GM12891 (cell line): ENCODE results near the gene ZFP36.
"Not testable (repeated sequence)": the region's sequence is repeated elsewhere in the genome, so short reads cannot be mapped to it uniquely, and the experiment has no call there.

ENCODE experiments used
- DNase-seq: peaks from one replicate; pipeline ENCODE4 v3.0.0; 2011; ENCODE audit warnings: low spot score; ENCODE audit not compliant: insufficient read length
- FAIRE-seq: peaks from 2 replicates; lab custom pipeline; 2011; peaks lifted over from hg19 to GRCh38; lab: Jason Lieb, UNC
- PAX5 ChIP-seq: IDR thresholded peaks from 2 replicates; pipeline ENCODE4 v1.6.1; 2011; ENCODE audit warnings: low read length, moderate library complexity, mild to moderate bottlenecking; ENCODE audit not compliant: insufficient read depth, severe bottlenecking
- POLR2A ChIP-seq: IDR thresholded peaks from 2 replicates; pipeline ENCODE4 v1.6.1; 2011; ENCODE audit warnings: low read depth, low read length, control low read depth
- POLR2AphosphoS5 ChIP-seq: IDR thresholded peaks from 2 replicates; pipeline ENCODE4 v1.6.1; 2011; ENCODE audit warnings: low read depth, low read length, control low read depth
- POU2F2 ChIP-seq: IDR thresholded peaks from 2 replicates; pipeline ENCODE4 v1.6.1; 2011; ENCODE audit warnings: low read depth, mild to moderate bottlenecking, control low read depth, low read length, moderate library complexity
- SPI1 ChIP-seq: IDR thresholded peaks from 2 replicates; pipeline ENCODE4 v1.6.1; 2011; ENCODE audit warnings: low read depth, low read length, control low read depth
- TAF1 ChIP-seq: IDR thresholded peaks from 2 replicates; pipeline ENCODE4 v1.6.1; 2011; ENCODE audit warnings: low read depth, low read length, control low read depth

The ZFP36 gene

DNA sequence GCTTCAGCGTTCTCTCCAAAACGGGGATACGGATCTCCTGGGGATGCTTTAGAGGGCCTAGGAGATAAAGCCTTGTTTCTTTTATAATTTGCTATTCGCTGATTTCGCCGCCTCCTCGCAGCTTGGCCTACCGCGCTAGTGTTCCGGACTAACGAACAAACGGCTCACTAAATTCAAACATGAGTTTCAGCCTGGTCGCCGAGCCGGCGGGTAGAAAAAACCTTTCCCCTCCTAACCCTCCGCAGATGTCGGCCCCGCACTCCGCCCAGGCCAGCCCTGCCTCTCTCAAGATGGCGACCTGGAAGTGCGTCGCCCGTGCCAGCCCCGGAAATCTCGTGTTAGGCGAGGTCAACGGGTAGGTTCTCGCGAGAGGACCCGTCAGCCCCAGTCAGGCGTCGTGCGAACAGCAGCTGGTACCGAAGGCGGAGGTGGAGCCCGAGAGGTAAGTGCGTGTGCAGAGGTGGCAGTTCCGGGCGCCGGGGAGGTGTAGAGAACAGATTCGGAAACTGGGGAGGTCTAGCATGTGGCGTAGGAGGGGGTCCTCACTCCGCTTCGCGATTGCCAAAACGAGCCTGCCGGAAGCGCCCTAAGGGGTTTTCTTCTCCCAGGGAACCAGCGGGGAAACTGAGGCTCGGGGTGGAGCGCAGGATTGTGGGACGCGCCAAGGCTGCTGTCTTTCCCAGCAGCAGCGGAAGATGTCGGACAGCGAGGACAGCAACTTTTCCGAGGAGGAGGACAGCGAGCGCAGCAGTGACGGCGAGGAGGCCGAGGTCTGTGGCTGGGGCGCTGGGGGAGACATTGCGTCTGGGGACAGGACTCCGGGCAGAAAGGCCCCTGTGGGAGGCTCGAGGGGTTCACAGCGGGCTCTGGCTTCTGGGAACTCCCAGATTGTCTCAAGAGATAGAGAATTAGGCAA, 38.8 kb downstream of the ZFP36 start, which contains the start of gene SUPT5H:
SUPT5H (plus strand) TSS at position 387 of the 916 bp plus-strand sequence; CDS start at position 696, 309 bp downstream.
- TF ChIP-seq SPI1 (0 out of 2 replicates have a peak, but pooled peaks have one; percentile 31), POLR2AphosphoS5 (peak; percentile 93), POU2F2 (peak; percentile 62; the same call in 1 of the 2 replicates), PAX5 (no peak), POLR2A (peak; percentile 94), TAF1 (peak; percentile 78; the same call in 1 of the 2 replicates)
- FAIRE-seq, result peak; percentile 97
- peak; percentile 95 for DNase-seq

DNA sequence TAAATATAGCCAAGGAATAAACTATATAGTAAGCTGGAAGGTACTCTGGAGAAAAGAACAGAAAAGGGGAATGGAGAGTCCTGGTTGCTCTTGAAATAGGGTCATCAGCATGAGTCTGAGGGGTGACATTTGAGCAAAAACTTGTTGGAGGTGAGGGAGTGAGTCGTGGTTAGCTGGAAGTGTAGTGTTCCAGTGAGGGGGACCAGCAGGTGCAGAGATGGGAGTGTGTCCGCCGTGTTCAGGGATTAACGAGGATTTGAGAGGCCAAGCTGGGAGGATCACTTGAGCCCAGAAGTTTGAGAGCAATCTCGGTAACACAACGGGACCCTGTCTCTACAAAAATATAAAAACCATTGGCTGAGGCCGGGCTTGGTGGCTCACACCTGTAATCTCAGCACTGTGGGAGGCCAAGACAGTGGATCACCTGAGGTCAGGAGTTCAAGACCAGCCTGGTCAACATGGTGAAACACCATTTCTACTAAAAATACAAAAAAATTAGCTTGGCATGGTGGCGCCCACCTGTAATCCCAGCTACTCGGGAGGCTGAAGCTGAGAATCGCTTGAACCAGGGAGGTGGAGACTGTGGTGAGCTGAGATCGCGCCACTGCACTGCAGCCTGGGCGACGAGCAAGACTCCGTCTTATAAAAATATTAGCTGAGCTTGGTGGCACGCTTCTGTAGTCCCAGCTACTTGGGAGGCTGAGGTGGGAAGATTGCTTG, 39.9 kb downstream of the ZFP36 start:
- DNase-seq (no peak), FAIRE-seq (peak; percentile 13)
- no peak for TF ChIP-seq PAX5
- no peak for TF ChIP-seq SPI1
- no peak; the same call in 1 of the 2 replicates for TF ChIP-seq POLR2A
- TF ChIP-seq POLR2AphosphoS5, result no peak
- no peak for TF ChIP-seq TAF1
- TF ChIP-seq POU2F2, result no peak

DNA sequence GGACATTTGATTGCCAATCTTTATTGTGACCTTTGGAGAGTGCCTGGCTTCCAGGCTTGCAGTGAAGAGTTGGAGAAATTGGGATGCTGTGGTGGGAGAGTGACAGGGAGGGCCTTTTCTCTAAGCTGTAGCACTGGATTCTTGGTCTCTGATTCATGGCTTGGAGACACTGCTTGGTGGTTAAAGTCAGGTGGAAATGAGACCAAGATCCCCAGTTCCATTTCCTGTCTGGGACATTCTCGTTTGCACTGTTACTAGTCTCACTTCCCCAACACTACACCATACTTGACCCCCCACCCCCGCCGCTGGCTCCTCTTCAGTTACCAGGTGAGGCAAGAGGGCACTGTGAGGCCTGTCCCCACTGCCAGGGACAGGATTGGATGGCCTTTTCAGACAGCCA, 41.6 kb downstream of the ZFP36 start:
- DNase-seq, result no peak
- TF ChIP-seq TAF1 (no peak), POLR2A (no peak), SPI1 (peak; percentile 96), POU2F2 (no peak), POLR2AphosphoS5 (no peak)
- peak; percentile 81 for FAIRE-seq

DNA sequence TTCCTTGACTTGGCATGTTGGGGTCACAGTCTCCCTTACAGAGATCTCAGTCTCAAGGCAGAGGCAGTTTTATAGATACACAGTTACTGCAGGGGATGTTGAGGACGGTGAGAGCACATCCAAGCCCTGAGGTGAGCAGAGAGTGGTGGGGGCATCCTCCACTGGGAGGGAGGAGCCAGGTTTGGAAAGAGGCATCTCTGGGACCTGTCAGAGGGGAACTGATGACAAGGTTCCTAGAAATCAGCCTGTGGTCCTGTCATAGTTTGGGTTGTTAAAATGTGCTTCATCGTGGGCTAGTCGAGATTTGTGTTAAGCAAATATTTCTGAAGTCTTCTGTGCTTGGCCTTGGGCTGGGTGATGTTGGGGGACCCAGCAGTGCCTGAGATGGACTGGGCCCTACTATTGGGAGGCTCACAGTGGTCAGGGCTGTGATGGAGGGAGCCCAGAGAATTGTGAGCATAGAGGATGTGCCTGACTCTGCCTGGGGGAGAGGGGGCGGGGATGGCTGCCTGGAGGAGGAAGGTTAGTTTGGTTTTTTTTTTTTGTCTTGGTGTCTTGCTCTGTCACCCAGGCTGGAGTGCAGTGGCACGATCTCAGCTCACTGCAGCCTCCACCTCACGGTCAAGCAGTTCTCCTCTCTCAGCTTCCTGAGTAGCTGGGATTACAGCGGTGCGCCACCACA, 42.6 kb downstream of the ZFP36 start:
- FAIRE-seq, result no peak
- TF ChIP-seq POLR2AphosphoS5, result no peak
- no peak for TF ChIP-seq PAX5
- TF ChIP-seq SPI1, result no peak
- TF ChIP-seq TAF1, result no peak
- no peak for TF ChIP-seq POU2F2
- TF ChIP-seq POLR2A, result no peak
- DNase-seq, result no peak

DNA sequence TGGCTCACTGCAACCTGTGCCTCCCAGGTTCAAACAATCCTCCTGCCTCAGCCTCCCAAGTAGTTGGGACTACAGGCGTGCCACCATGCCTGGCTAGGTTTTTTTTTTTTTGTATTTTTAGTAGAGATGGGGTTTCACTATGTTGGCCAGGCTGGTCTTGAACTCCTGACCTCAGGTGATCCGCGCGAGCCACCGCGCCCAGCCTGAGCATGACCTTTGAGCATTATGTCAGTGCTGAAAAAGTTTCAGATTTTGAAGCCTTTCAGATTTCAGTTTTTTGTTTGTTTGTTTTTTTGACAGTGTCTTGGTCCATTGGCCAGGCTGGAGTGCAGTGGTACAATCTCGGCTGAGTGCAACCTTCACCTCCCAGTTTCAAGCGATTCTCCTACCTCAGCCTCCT, 44.6 kb downstream of the ZFP36 start:
- not testable (repeated sequence) for DNase-seq, FAIRE-seq
